ENCODE measurements around the gene RAPGEF5. TPM values are rescaled to one million over a fixed set of nuclear protein-coding genes. Genes with fewer than 3 reads are reported as not detected.

Gene RAPGEF5
- total RNA-seq, 1 donor from 2014 or later, result 43.9 TPM

- DNase-seq, result no peak
These were observed 10.4 kb downstream of the RAPGEF5 start for GRCh38 chr7:22346383-22347107.

GRCh38 chr7:22344655-22345054 lies 12.3 kb downstream of the RAPGEF5 start:
- no peak for DNase-seq

DNA sequence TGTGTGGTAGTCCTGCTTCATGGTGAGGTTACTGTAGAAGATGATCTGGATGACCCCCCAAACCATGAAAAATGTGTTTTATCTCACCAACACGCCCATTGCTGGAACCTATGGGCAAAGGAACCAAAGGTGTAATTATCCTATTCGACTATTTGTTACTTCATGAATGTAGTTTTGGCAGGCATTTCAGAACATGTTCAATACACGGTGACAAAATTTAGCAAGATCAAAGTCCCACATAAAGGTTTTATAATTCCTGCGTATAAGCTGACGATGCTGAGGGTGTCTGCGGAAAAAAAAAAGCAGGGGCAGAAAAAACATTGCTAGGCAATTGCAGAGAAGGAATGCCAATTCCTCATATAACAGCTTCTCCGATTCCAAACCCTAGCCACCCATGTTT lies 13.3 kb downstream of the RAPGEF5 start:
- DNase-seq, result no peak

GRCh38 chr7:22343071-22343470 lies 13.9 kb downstream of the RAPGEF5 start:
- no peak for DNase-seq

GRCh38 chr7:22339725-22340390 lies 17.1 kb downstream of the RAPGEF5 start:
- no peak for DNase-seq

GRCh38 chr7:22338877-22339276 lies 18.1 kb downstream of the RAPGEF5 start:
- no peak for DNase-seq

- no peak for DNase-seq
These were observed 18.5 kb downstream of the RAPGEF5 start for GRCh38 chr7:22338411-22338810.

GRCh38 chr7:22333680-22334141 lies 23.2 kb downstream of the RAPGEF5 start:
- no peak for DNase-seq

GRCh38 chr7:22332461-22332870 lies 24.5 kb downstream of the RAPGEF5 start:
- DNase-seq, result no peak

DNA sequence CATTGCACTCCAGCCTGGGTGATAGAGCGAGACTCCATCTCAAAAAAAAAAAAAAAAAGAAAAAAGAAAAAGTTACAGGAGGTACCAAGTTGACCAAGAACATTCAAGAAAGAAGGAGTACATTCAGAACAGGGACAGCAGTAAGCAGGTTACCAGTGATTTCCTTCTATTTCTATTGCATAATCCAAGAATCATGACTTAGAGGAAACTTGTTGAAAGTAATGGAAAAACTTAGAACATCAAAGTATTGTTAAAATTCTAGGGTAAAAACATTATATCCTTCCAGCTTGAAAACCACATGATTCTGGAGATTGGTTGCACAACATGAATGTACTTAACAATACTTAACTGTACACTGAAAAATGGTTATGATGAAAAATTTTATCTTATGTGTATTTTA lies 25.2 kb downstream of the RAPGEF5 start:
- DNase-seq, result no peak

DNA sequence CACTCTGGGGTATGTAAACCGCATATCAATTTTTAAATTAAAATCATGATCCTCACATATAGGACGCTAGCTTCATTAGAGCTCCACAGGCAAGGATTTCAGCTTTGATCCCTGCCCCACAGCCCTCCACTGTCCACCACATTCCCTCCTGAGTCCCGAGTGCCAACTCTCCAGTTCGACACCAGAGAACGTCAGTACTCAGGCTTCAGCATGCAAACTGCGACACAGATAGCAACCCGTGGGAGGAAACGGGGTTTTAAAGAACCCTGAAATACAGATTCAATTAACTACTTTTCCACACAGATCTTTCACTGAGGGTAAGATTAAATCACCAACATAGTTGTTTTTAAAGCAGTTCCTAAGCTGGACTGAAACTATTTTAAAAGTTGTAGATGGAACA lies 26.1 kb downstream of the RAPGEF5 start:
- no peak for DNase-seq

DNA sequence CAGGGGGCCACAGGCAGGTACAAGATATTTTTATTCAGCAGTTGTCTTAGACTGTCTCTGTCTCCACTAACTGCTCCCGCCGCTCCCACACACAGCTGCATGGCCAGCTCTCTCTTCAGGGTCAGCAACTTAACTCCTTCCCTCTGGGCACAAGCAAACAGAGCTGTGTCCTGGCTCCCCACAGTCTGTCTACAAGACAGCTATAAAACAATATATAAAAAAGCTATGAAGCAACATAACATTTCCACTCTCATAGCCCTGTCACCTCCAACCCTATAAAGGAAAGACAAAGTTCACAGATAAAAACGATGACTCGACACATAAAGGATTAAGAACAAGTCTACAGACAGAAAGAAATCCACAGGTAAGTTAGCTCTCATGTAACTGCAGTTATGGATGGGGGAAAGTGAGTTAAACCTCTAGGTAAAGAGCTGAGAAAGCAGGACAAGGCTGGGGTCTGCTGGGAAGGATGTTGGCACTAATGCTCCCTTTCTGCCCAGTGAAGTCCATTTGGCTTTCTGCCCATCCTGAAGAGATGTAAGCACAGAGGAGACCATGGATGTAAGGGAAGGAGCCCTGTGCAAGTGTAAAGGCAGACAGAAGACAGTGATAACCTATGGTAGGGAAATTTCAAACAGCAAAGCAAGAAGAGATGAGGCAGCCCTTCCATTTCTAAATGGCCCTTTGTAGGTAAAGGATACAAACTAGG lies 27.0 kb downstream of the RAPGEF5 start:
- no peak for DNase-seq

DNA sequence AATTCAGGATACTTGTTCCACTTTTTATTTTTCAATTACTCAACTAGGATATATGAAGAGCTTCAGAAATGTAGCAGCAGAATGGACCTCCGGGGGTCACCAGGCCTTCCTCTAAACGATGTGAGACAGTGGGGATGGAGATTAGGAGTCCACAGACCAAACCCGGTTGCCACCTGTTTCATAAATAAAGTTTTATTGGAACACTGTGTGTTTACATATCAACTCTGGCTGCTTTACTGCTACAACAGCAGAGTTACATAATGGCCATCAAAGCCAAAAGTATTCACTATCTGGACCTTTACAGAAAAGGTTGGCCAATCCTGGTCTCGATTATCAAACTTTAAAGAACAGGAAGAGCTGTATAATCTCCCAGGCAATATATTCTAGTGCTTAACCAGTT lies 30.8 kb downstream of the RAPGEF5 start:
- no peak for DNase-seq

DNA sequence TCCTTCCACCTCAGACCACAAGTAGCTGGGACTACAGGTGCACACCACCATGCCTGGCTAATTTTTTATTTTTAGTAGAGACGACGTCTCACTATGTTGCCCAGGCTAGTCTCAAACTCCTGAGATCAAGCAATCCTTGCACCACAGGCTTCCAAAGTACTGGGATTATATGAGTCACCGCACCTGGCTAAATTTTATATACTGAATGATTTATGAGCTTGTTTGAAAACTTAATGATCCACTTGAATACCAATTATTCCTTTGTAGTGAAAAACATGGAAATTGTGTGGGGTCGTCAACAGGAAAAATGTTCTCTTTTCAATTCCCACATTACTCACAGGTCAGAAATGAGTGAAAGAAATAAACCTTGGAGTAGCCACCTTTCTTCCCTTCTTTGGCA lies 31.3 kb downstream of the RAPGEF5 start:
- DNase-seq, result no peak

GRCh38 chr7:22323714-22324113 lies 33.2 kb downstream of the RAPGEF5 start:
- no peak for DNase-seq

GRCh38 chr7:22320416-22320815 lies 36.5 kb downstream of the RAPGEF5 start:
- DNase-seq, result no peak

DNA sequence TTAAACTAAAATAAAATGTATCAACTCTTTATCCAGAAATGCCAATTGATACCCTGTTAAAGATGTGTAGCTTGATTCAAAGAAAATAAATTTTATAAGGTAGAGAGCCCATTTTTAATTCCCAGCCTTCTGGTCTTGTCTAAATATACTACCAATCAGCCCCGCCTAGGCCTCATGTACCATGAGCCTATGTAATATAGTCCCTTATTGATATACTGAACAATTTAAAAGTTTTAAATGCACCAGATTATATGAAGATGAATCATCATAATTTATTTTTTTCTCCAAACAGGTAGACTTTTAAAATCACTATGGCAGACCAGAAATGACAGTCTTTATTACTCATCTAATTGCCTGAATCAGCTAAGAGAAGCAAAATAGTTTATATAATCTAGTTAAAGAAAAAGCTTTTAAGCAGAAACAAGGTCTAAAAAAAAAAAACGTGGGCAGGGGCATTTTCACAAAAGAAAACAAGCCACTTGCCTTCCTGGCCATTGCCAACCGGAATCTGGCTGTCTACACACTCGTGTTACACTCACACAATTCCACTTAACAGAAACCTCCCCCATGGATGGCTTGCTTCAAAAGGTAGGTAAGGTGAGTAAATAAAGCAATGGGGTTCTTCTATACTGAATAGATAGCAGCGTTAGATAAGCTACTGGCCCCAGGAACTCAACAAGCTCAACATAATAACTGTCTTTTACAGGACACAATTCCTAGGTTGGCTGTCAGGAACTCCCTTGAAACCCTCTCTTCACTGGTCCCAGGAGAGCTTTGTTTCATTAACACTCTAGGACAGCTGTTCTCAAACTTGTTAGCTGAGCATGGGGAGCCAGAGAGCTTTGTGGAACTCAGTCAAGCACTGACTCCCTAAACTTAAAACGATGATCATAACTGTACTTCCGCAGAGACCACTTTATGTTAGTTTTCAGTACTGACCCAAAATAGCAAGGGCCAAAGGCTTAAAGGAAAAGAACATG lies 37.2 kb downstream of the RAPGEF5 start:
- DNase-seq, result no peak

DNA sequence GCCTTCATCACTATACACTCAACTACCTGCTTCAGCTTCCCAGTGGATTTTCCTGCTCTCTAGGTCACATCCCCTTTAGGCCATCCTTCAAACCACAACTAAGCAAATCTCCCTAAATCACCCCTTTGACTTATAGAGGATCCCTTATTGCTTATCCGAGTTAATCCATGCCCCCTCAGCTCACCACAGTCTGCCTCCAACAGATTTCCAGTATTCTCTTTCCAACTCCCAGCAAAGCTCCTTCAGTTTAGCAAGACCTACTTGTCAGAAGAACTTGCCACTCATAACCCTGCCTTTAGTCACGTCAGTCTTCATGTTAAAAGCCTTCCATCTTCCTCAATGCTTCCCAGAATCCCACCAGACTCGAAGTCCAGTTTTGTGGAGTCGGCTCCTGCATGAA lies 38.6 kb downstream of the RAPGEF5 start:
- DNase-seq, result no peak

DNA sequence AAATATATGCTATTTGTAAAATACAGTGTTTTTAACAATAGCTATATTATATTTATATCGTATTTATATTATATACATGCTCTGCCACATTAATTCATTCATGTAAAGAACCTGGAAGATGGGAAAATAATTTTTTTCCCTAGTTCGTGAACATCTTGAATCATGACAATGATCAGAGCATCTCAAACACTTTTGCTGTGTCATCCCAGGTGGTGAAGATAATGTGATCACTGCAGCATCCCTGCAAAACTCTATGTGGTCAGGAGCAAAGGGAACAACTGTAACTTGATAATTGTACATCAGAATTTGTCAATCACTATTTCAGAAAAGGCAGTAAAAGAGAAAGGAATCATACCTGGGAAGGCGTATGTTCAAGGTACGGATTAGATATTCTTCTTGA lies 39.3 kb downstream of the RAPGEF5 start:
- DNase-seq, result no peak

DNA sequence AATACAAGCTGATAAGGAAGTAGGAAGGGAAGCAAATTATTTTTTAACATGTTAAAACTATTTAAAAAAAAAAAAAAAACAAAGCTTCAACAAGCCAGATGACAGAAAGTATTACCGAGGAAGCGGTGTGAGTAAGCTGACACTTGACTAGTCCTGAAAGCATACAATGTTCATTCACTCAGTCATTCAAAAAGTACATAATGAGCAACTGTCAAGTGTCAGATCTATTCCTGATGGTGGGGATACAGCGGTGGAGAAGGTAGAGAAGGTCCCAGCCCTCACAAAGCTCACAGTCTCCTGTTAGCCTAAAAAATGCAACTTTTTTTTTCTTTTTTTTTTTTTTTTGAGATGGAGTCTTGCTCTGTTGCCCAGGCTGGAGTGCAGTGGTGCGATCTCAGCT lies 40.0 kb downstream of the RAPGEF5 start:
- no peak for DNase-seq

- DNase-seq, result no peak
These were observed 49.1 kb downstream of the RAPGEF5 start for GRCh38 chr7:22307816-22308215.

DNA sequence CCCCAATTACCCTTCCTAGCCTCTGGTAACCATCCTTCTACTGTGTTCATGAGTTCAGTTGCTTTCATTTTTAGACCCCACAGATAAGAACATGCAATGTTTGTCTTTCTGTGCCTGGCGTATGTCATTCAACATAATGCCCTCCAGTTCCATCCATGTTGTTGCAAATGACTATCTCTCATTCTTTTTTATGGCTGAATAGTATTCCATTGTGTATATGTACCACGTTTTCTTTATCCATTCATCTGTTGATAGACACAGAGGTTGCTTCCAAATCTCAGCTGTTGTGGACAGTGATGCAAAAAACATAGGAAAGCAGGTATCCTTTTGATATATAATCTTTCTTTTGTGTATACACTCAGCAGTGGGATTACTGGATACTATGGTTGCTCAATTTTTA lies 51.2 kb downstream of the RAPGEF5 start:
- no peak for DNase-seq

All from skin of body (tissue), 2 donors.